Neuronal stem cell (in vitro differentiated cells): ENCODE data around the gene SRRM4.
A peak's percentile ranks its signal among the peaks of the same experiment; 100 is the strongest.

ENCODE experiments used
- DNase-seq: peaks from one replicate; pipeline ENCODE4 v3.0.0-alpha.2; 2013; ENCODE audit warnings: low spot score
- H2AFZ ChIP-seq: one replicate; pipeline ENCODE4 v1.6.1; 2013; ENCODE audit warnings: mild to moderate bottlenecking, low read length, inconsistent platforms
- H2AK5ac ChIP-seq: 2 replicates; pipeline ENCODE4 v1.6.1; 2013; ENCODE audit warnings: low read depth, mild to moderate bottlenecking, inconsistent platforms, low read length, moderate library complexity, mixed read lengths
- H2BK120ac ChIP-seq: 2 replicates; pipeline ENCODE4 v1.6.1; 2013; ENCODE audit warnings: low read depth, mild to moderate bottlenecking, inconsistent platforms, low read length, moderate library complexity, mixed read lengths
- H2BK12ac ChIP-seq: one replicate; pipeline ENCODE4 v1.6.1; 2013; ENCODE audit warnings: low read length, inconsistent platforms
- H2BK15ac ChIP-seq: 2 replicates; pipeline ENCODE4 v1.6.1; 2013; ENCODE audit warnings: mild to moderate bottlenecking, low read length, inconsistent platforms, mixed read lengths
- H2BK5ac ChIP-seq: one replicate; pipeline ENCODE4 v1.6.1; 2013; ENCODE audit warnings: inconsistent platforms, mild to moderate bottlenecking, low read length, moderate library complexity
- H3K14ac ChIP-seq: one replicate; pipeline ENCODE4 v1.6.1; 2013; ENCODE audit warnings: low read length, inconsistent platforms
- H3K18ac ChIP-seq: 2 replicates; pipeline ENCODE4 v1.6.1; 2013; ENCODE audit warnings: low read length, inconsistent platforms
- H3K23ac ChIP-seq: 2 replicates; pipeline ENCODE4 v1.6.1; 2013; ENCODE audit warnings: low read depth, mild to moderate bottlenecking, mixed read lengths, low read length, inconsistent platforms; ENCODE audit not compliant: poor library complexity
- H3K27ac ChIP-seq: replicated peaks from 3 replicates; pipeline ENCODE4 v1.5.1; 2013; ENCODE audit warnings: low read length, inconsistent platforms
- H3K27me3 ChIP-seq, 3 experiments: 2 replicates each; pipeline ENCODE4 v1.6.1; 2013; ENCODE audit warnings: low read length in 3 of 3, mild to moderate bottlenecking in 2 of 3, inconsistent platforms in 1 of 3, low read depth in 1 of 3, mixed read lengths in 1 of 3, moderate library complexity in 1 of 3; ENCODE audit not compliant: control insufficient read depth in 3 of 3, insufficient read depth in 3 of 3
- H3K36me3 ChIP-seq, 2 donors: replicated peaks in 1 of 2; 2 replicates each; pipeline ENCODE4 v1.6.1; 2013; ENCODE audit warnings: low read length in 2 of 2; ENCODE audit not compliant: control insufficient read depth in 2 of 2, insufficient read depth in 2 of 2
- H3K4ac ChIP-seq: 2 replicates; pipeline ENCODE4 v1.6.1; 2013; ENCODE audit warnings: inconsistent platforms, mild to moderate bottlenecking, low read length, moderate library complexity
- H3K4me1 ChIP-seq, 2 donors: 1 replicate in 1 of 2; 2 replicates in 1 of 2; pipeline ENCODE4 v1.6.1; 2013; ENCODE audit warnings: low read length in 2 of 2, low read depth in 1 of 2; ENCODE audit not compliant: control insufficient read depth in 2 of 2, insufficient read depth in 1 of 2
- H3K4me2 ChIP-seq: one replicate; pipeline ENCODE4 v1.6.1; 2013; ENCODE audit warnings: mild to moderate bottlenecking, low read length, inconsistent platforms; ENCODE audit not compliant: insufficient read depth, poor library complexity, severe bottlenecking
- H3K4me3 ChIP-seq, 2 donors: 2 replicates each; pipeline ENCODE4 v1.5.1; 2013; ENCODE audit warnings: low read length in 2 of 2, mild to moderate bottlenecking in 2 of 2, inconsistent platforms in 1 of 2, moderate library complexity in 1 of 2
- H3K79me1 ChIP-seq: one replicate; pipeline ENCODE4 v1.6.1; 2013; ENCODE audit warnings: low read depth, mild to moderate bottlenecking, inconsistent platforms, low read length, moderate library complexity
- H3K9ac ChIP-seq: one replicate; pipeline ENCODE4 v1.6.1; 2013; ENCODE audit warnings: mild to moderate bottlenecking, low read depth, low read length, inconsistent platforms; ENCODE audit not compliant: poor library complexity
- H3K9me3 ChIP-seq, 2 donors: replicated peaks in 1 of 2; 2 replicates each; pipeline versions ENCODE3 to v1.6.1; 2013; ENCODE audit warnings: low read length in 2 of 2, mild to moderate bottlenecking in 2 of 2, inconsistent platforms in 1 of 2, low read depth in 1 of 2, mixed read lengths in 1 of 2, moderate library complexity in 1 of 2; ENCODE audit not compliant: control insufficient read depth in 2 of 2, insufficient read depth in 1 of 2
- H4K8ac ChIP-seq: one replicate; pipeline ENCODE4 v1.6.1; 2013; ENCODE audit warnings: low read depth, mild to moderate bottlenecking, inconsistent platforms, low read length, moderate library complexity
- H4K91ac ChIP-seq: one replicate; pipeline ENCODE4 v1.6.1; 2013; ENCODE audit warnings: low read length, low read depth, mild to moderate bottlenecking, inconsistent platforms; ENCODE audit not compliant: poor library complexity
- WGBS, 2 donors: extraction: QIAGEN DNeasy Blood & Tissue Kit; methylation state at CpG; one replicate each; pipeline ENCODE4 v1.1.7; 2013; ENCODE audit warnings: missing lambda C conversion rate in 2 of 2, mixed read lengths in 1 of 2; ENCODE audit not compliant: insufficient read length in 2 of 2, insufficient replicate concordance in 1 of 2; ENCODE audit errors: extremely low coverage in 2 of 2; 5-methylcytosine and 5-hydroxymethylcytosine counted together

The SRRM4 gene

GRCh38 chr12:119008691-119009221 lies 27.4 kb downstream of the SRRM4 start:
- H2BK12ac ChIP-seq, result no peak overlapping the region
- peaks cover 0 to 12% (median 0%) of the 10 kb centered on the region in 3 experiments for H3K27me3 ChIP-seq
- no peaks in the 10 kb centered on the region for H3K79me1 ChIP-seq
- H3K4me1 ChIP-seq, result peaks cover 0 to 34% of the 10 kb centered on the region in 2 donors
- peak overlapping the region; percentile 63 for H3K4me2 ChIP-seq
- no peak overlapping the region for H2BK5ac ChIP-seq
- no peak overlapping the region for H3K23ac ChIP-seq
- H3K4ac ChIP-seq, result no peak overlapping the region
- H2AFZ ChIP-seq, result peak overlapping the region; percentile 61
- peak overlapping the region; percentile 78 for H3K18ac ChIP-seq
- no CpG with 5 or more reads among the region's 20 CpGs for WGBS, 2 donors
- H4K91ac ChIP-seq, result no peak overlapping the region
- no peak overlapping the region for H3K14ac ChIP-seq
- H3K27ac ChIP-seq, result peak overlapping the region; percentile 88
- H3K9ac ChIP-seq, result peak overlapping the region; percentile 39
- H2BK15ac ChIP-seq, result no peak overlapping the region
- H2BK120ac ChIP-seq, result no peak overlapping the region
- no peaks in the 10 kb centered on the region for H3K36me3 ChIP-seq
- no peak overlapping the region for H4K8ac ChIP-seq
- DNase-seq, result peak; percentile 88
- H2AK5ac ChIP-seq, result no peak overlapping the region
- no peaks in the 10 kb centered on the region for H3K9me3 ChIP-seq
- peak overlapping the region in 1 of 2 donors; percentile 65 for H3K4me3 ChIP-seq

GRCh38 chr12:119011231-119011630 lies 29.9 kb downstream of the SRRM4 start:
- no peak overlapping the region for H3K14ac ChIP-seq
- H2AFZ ChIP-seq, result no peak overlapping the region
- H3K9ac ChIP-seq, result no peak overlapping the region
- no peak overlapping the region for H3K23ac ChIP-seq
- no peak for DNase-seq
- H2AK5ac ChIP-seq, result no peak overlapping the region
- peaks cover 0 to 21% of the 10 kb centered on the region in 2 donors for H3K4me1 ChIP-seq
- H2BK5ac ChIP-seq, result no peak overlapping the region
- no peak overlapping the region for H2BK15ac ChIP-seq
- H3K79me1 ChIP-seq, result no peaks in the 10 kb centered on the region
- H3K9me3 ChIP-seq, result no peaks in the 10 kb centered on the region
- no peak overlapping the region for H2BK120ac ChIP-seq
- H3K4me2 ChIP-seq, result no peak overlapping the region
- no peak overlapping the region for H2BK12ac ChIP-seq
- H4K91ac ChIP-seq, result no peak overlapping the region
- H3K27me3 ChIP-seq, result peaks cover 0 to 12% (median 0%) of the 10 kb centered on the region in 3 experiments
- no peak overlapping the region for H3K18ac ChIP-seq
- H3K36me3 ChIP-seq, result no peaks in the 10 kb centered on the region
- WGBS, 2 donors, result no CpG with 5 or more reads among the region's 2 CpGs
- no peak overlapping the region for H3K27ac ChIP-seq
- no peak overlapping the region for H4K8ac ChIP-seq
- no peak overlapping the region for H3K4me3 ChIP-seq
- H3K4ac ChIP-seq, result no peak overlapping the region

GRCh38 chr12:119012179-119012578 lies 30.8 kb downstream of the SRRM4 start:
- H3K27me3 ChIP-seq, result peaks cover 0 to 12% (median 0%) of the 10 kb centered on the region in 3 experiments
- H4K8ac ChIP-seq, result no peak overlapping the region
- H2AFZ ChIP-seq, result no peak overlapping the region
- H3K9me3 ChIP-seq, result no peaks in the 10 kb centered on the region
- peaks cover 0 to 14% of the 10 kb centered on the region in 2 donors for H3K4me1 ChIP-seq
- WGBS, 2 donors, result no CpG with 5 or more reads among the region's 3 CpGs
- no peak overlapping the region for H3K4me2 ChIP-seq
- DNase-seq, result no peak
- no peak overlapping the region for H3K4ac ChIP-seq
- H3K9ac ChIP-seq, result no peak overlapping the region
- H3K23ac ChIP-seq, result no peak overlapping the region
- H4K91ac ChIP-seq, result no peak overlapping the region
- no peak overlapping the region for H2AK5ac ChIP-seq
- H2BK120ac ChIP-seq, result no peak overlapping the region
- no peak overlapping the region for H2BK15ac ChIP-seq
- no peak overlapping the region for H3K4me3 ChIP-seq
- H2BK12ac ChIP-seq, result no peak overlapping the region
- H2BK5ac ChIP-seq, result no peak overlapping the region
- no peak overlapping the region for H3K27ac ChIP-seq
- no peak overlapping the region for H3K18ac ChIP-seq
- H3K79me1 ChIP-seq, result no peaks in the 10 kb centered on the region
- no peaks in the 10 kb centered on the region for H3K36me3 ChIP-seq
- no peak overlapping the region for H3K14ac ChIP-seq

GRCh38 chr12:119013023-119013422 lies 31.7 kb downstream of the SRRM4 start:
- Histone ChIP-seq H3K9me3 (no peaks in the 10 kb centered on the region), H3K14ac (no peak overlapping the region), H3K4me3 (no peak overlapping the region), H2AK5ac (no peak overlapping the region), H3K23ac (no peak overlapping the region), H2BK15ac (no peak overlapping the region), H3K4ac (no peak overlapping the region), H3K18ac (no peak overlapping the region), H3K9ac (no peak overlapping the region), H2AFZ (no peak overlapping the region), H3K4me2 (no peak overlapping the region), H3K27ac (no peak overlapping the region), H3K79me1 (no peaks in the 10 kb centered on the region), H3K27me3 (peaks cover 0 to 12% (median 0%) of the 10 kb centered on the region in 3 experiments), H4K8ac (no peak overlapping the region), H3K36me3 (no peaks in the 10 kb centered on the region), H3K4me1 (peaks cover 0 to 12% of the 10 kb centered on the region in 2 donors), H2BK120ac (no peak overlapping the region), H2BK12ac (no peak overlapping the region), H4K91ac (no peak overlapping the region), H2BK5ac (no peak overlapping the region)
- no peak for DNase-seq
